GM21786 (cell line): ENCODE data around the gene NPHP4.

Experiments used
- ATAC-seq: cut with Tn5 transposase; IDR thresholded peaks from one replicate; pipeline ENCODE4 v1.9.1; 2021; ENCODE audit not compliant: unreplicated experiment

The NPHP4 gene

DNA sequence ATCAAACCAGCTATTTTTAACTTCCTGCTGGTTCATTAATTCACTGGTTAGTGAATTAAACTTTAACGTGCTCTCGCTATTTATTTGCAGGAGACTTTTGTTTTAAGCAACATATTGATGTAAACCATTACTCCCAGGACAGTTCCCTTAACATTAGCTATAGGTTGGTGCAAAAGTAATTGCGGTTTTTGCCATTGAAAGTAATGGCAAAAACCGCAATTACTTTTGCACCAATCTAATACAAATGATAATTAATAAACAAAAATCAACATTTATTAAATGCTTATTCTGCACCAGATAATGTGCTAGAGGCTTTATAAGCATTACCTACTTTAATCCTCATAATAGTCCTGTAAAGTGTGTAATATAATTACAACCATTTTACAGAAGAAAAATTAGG, 176.5 kb downstream of the NPHP4 start:
- no peak for ATAC-seq

DNA sequence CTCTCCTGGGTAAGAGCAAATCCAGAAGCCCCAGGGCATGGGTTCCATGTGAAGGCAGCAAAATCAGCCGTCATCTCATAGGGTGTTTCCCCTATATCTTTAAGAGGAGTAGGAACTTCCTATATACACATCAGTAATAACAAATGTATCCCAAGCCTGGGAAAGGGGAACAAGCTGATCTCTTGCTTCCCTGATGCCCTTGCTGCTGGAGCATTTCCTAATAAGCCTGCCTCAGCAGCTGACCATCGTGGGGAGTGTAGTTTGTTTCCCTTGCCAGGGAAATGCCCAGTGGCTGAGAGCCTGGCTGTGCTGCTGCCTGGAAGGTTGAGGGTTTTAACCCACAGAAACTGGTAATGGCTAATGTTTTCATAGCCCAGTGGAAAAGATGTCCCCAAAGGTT, 177.0 kb downstream of the NPHP4 start:
- ATAC-seq: no peak

DNA sequence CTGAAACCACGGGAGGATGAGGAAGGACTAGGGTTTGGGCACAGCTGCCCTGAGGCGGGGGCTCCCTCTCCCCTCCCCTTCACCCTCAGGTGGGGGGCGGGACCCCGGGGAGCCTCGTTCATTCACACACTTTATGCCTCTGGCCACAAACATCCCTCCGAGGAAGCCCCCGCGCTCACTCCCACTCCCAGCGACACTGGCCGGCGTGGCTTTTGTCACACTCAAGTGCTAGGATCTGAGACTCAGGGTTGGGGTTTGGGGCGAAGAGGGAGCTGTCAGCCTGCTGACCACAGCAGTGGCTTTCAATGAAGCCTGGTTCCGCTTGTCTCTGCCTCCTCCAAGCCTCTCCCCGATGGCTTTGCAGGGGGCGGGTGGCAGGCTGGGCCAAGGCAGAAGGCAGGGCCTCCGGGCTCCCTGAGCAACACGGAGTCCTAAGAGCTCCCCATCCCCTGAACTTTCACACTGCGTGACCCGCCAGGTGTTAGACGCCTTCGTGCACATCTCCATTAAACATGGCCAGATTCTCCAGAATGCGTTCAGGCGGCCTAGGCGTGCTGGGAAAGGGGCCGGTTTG, 178.1 kb downstream of the NPHP4 start:
- ATAC-seq: no peak

DNA sequence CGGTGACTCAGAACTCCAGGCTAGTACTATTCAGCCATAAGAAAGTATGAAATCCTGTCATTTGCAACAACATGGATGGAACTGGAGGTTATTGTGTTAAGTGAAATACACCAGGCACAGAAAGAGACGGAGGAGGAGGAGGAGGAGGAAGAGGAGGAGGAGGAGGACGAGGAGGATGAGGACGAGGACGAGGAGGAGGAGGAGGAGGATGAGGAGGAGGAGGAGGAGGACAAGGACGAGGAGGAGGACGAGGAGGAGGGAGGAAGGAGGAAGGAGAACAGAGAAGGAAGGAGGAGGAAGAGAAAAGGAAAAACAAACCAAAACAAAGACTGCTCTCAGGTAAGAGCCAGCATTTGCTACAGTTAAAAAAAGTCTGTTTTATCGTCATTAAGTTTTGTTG, 178.7 kb downstream of the NPHP4 start:
- ATAC-seq: no peak
